Esophagus muscularis mucosa (tissue), 4 donors: ENCODE results near the gene FAM227B. TPM values are rescaled to one million over a fixed set of nuclear protein-coding genes. Genes with fewer than 3 reads are reported as not detected.

Experiments
- DNase-seq: peaks from one replicate; pipeline ENCODE4 v3.0.0-alpha.2; 2017; ENCODE audit errors: extremely low spot score
- H3K27ac ChIP-seq, 4 donors: fragments of 200-600 bp; sonication (generic); replicated peaks in 1 of 4; 1 replicate in 3 of 4; 2 replicates in 1 of 4; pipeline ENCODE4 v1.5.1; 2016 to 2019; ENCODE audit warnings: mild to moderate bottlenecking in 1 of 4
- H3K27me3 ChIP-seq, 4 donors: fragments of 200-600 bp; sonication (generic); one replicate each; pipeline versions ENCODE4 v1.5.1 to v1.6.0; 2016 to 2019
- H3K36me3 ChIP-seq, 4 donors: fragments of 200-600 bp; sonication (generic); one replicate each; pipeline ENCODE4 v1.5.1; 2016 to 2019
- H3K4me1 ChIP-seq, 4 donors: fragments of 200-600 bp; sonication (generic); one replicate each; pipeline ENCODE4 v1.5.1; 2016 to 2019
- H3K4me3 ChIP-seq, 4 donors: fragments of 200-600 bp; sonication (generic); 1 replicate in 2 of 4; 2 replicates in 2 of 4; pipeline ENCODE4 v1.5.1; 2016 to 2019; ENCODE audit warnings: mild to moderate bottlenecking in 4 of 4, moderate library complexity in 1 of 4
- H3K9me3 ChIP-seq, 4 donors: fragments of 200-600 bp; sonication (generic); 1 replicate in 3 of 4; 2 replicates in 1 of 4; pipeline ENCODE4 v1.5.1; 2016 to 2019
- EP300 ChIP-seq: sonication (generic); formaldehyde crosslinking; IDR thresholded peaks from one replicate; pipeline ENCODE4 v1.6.1; 2017; ENCODE audit warnings: antibody characterized with exemption
- POLR2A ChIP-seq: fragments of 450-650 bp; IDR thresholded peaks from one replicate; pipeline ENCODE4 v1.6.1; 2017; ENCODE audit warnings: antibody characterized with exemption, moderate library complexity, mild to moderate bottlenecking, low read depth
- POLR2AphosphoS5 ChIP-seq, 2 donors: sonication (generic); formaldehyde crosslinking; IDR thresholded peaks; one replicate each; pipeline ENCODE4 v1.6.1; 2017; ENCODE audit warnings: antibody characterized with exemption in 2 of 2
- WGBS: methylation state at CpG from one replicate; pipeline ENCODE4 v1.1.5; 2018; 5-methylcytosine and 5-hydroxymethylcytosine counted together
- intact Hi-C: fragments of 100-400 bp; cut with DNase I; formaldehyde crosslinking; loops from one replicate; pipeline ENCODE4 v1.15.1; 2023
- total RNA-seq, 4 donors: library from RNA; depleted of rRNA; stranded (reverse); fragments of >200 nt; gene quantifications; one replicate each; pipeline versions ENCODE4 v1.1.0 to v1.2.1, GENCODE V29; 2016
- TF ChIP-seq, protein P1 (sequence below), 3 experiments: fragments of 200-600 bp in 2 of 3; fragments of 450-650 bp in 1 of 3; sonication (generic) in 2 of 3; IDR thresholded peaks; one replicate each; pipeline ENCODE4 v1.5.1; 2017 to 2019; ENCODE audit warnings: antibody characterized with exemption in 3 of 3, mild to moderate bottlenecking in 2 of 3, moderate library complexity in 1 of 3

FAM227B gene
- total RNA-seq, 4 donors from 2014 or later, result 5.8 to 13.7 (median 10.3) TPM

DNA sequence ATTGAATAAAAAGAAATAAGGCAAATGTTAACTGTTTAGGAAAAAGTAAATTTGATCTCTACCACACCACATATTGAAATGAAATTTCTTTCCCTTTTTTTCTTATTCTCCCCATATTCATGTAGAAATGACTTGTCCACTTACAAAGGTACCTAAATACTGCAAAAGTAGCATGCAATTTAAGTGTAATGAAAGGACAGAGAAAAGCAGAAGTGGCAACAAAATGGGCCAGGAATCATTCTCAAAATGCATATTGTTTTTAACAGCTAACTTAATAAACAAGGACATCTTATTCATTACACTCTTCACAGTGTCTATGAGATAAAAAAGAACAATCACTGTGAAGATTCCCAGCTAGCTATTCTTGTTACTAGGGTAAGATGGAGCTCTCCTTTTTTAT lies 238.2 kb downstream of the FAM227B start:
- Histone ChIP-seq H3K4me3 (no peak overlapping the region), H3K36me3 (no peaks in the 10 kb centered on the region), H3K27ac (no peak overlapping the region), H3K9me3 (no peaks in the 10 kb centered on the region), H3K4me1 (no peaks in the 10 kb centered on the region), H3K27me3 (no peaks in the 10 kb centered on the region)
- no peak for DNase-seq
- TF ChIP-seq, protein P1, sequence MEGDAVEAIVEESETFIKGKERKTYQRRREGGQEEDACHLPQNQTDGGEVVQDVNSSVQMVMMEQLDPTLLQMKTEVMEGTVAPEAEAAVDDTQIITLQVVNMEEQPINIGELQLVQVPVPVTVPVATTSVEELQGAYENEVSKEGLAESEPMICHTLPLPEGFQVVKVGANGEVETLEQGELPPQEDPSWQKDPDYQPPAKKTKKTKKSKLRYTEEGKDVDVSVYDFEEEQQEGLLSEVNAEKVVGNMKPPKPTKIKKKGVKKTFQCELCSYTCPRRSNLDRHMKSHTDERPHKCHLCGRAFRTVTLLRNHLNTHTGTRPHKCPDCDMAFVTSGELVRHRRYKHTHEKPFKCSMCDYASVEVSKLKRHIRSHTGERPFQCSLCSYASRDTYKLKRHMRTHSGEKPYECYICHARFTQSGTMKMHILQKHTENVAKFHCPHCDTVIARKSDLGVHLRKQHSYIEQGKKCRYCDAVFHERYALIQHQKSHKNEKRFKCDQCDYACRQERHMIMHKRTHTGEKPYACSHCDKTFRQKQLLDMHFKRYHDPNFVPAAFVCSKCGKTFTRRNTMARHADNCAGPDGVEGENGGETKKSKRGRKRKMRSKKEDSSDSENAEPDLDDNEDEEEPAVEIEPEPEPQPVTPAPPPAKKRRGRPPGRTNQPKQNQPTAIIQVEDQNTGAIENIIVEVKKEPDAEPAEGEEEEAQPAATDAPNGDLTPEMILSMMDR (IDR thresholded peaks at IDR 0.05), result no peak
- TF ChIP-seq POLR2A (no peak), EP300 (no peak), POLR2AphosphoS5 (IDR thresholded peaks at IDR 0.05) (no peak)
- intact Hi-C loops, result no loop called here

DNA sequence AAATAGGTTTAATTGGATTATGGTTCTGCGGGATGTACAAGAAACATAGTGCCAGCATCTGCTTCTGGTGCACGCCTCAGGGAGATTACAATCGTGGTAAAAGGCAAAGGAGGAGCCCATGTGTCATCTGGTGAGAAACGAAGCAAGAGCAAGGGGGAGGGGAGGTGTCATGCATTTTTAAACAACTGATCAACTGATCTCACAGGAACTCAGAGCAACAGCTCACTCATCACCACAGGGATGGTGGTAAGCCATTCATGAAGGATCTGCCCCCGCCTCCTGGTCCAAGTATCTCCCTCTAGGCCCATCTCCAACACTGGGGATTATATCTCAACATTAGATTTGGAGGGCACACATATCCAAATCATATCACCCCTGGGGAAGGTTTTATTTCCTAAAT lies 239.7 kb downstream of the FAM227B start:
- no peaks in the 10 kb centered on the region for H3K4me1 ChIP-seq
- no peaks in the 10 kb centered on the region for H3K36me3 ChIP-seq
- no peaks in the 10 kb centered on the region for H3K9me3 ChIP-seq
- no peak for DNase-seq
- H3K27ac ChIP-seq, result no peak overlapping the region
- WGBS, result 82% methylated on average over 5 of the region's 5 CpGs
- no peaks in the 10 kb centered on the region for H3K27me3 ChIP-seq
- no peak overlapping the region for H3K4me3 ChIP-seq
- intact Hi-C loops, result no loop called here
- TF ChIP-seq POLR2A (no peak), POLR2AphosphoS5 (IDR thresholded peaks at IDR 0.05) (no peak), EP300 (no peak)
- TF ChIP-seq, protein P1 (IDR thresholded peaks at IDR 0.05), result no peak

DNA sequence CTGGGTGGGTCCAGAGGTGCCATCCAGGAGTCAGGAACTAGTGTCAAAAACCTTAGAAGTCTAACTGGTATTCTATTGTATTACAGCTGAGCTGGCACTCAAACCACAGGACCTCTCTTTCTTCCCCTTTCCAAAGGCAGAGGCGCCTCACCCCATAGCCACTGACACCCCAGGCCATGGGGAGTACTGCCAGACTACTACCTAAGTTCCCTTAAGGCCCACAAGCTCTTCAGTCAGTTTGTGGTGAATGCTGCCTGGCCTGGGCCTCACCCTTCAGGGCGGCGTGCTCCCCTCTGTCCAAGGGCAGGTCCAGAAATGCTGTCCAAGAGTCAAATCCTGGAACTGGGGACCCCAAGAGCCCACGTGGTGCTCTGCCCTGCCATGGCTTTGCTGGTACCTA lies 240.6 kb downstream of the FAM227B start:
- intact Hi-C loops, result no loop called here
- Histone ChIP-seq H3K36me3 (no peaks in the 10 kb centered on the region), H3K4me1 (no peaks in the 10 kb centered on the region), H3K4me3 (no peak overlapping the region), H3K9me3 (no peaks in the 10 kb centered on the region), H3K27ac (no peak overlapping the region), H3K27me3 (no peaks in the 10 kb centered on the region)
- DNase-seq, result no peak
- no peak for TF ChIP-seq POLR2AphosphoS5 (IDR thresholded peaks at IDR 0.05)
- no peak for TF ChIP-seq EP300
- TF ChIP-seq POLR2A, result no peak
- TF ChIP-seq, protein P1 (IDR thresholded peaks at IDR 0.05), result no peak
- WGBS, result 85% methylated on average over 4 of the region's 4 CpGs

DNA sequence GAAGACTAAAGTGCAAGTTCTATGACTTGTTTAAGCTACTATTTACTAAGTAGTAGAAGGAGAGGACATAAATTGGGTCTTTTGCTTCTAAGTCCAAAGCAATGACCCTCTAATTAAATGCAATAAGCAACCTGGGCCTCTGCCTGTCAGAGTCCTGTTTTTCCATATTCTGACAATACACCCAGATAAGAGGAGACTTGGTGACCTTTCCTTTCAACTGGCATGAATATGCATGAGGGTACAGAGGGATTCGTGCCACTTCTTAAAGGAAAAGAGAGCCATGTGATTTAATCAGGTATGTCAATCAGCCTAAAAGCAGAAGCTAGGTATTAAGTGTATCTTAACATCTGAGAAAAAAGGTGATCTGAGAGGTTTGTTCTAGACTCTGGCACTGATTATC lies 248.3 kb downstream of the FAM227B start:
- WGBS, result 92% methylated on average over 1 of the region's 1 CpG

DNA sequence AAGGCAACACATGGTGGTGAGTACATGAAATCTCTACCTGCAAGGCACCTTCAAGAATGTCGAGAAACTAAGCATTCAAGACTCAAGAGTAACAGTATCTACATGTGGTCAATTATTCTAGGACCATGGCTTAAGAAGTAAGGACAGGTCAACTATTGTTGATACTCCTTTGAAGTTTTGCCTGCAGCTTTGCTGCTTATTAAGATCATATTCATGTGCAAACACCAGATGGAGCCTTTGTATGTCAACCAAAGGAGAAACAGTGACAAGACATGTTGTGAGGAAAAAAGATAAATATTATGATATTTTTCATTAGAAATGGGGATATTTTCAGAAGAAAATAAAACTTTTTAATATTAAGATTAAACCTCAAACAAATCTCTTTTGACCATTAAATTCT lies 249.8 kb downstream of the FAM227B start:
- H3K27ac ChIP-seq, result no peak overlapping the region
- H3K9me3 ChIP-seq, result no peaks in the 10 kb centered on the region
- no peaks in the 10 kb centered on the region for H3K4me1 ChIP-seq
- DNase-seq, result no peak
- intact Hi-C loops, result no loop called here
- H3K27me3 ChIP-seq, result no peaks in the 10 kb centered on the region
- WGBS, result 93% methylated on average over 1 of the region's 1 CpG
- TF ChIP-seq POLR2AphosphoS5 (IDR thresholded peaks at IDR 0.05) (no peak), POLR2A (no peak), EP300 (no peak)
- TF ChIP-seq, protein P1 (IDR thresholded peaks at IDR 0.05), result peak in 2 of 3 experiments; percentile 9 to 20
- H3K4me3 ChIP-seq, result no peak overlapping the region
- H3K36me3 ChIP-seq, result no peaks in the 10 kb centered on the region

More for the DNA sequence above, 248.3 kb downstream of the FAM227B start:
- Histone ChIP-seq H3K36me3 (no peaks in the 10 kb centered on the region), H3K4me3 (no peak overlapping the region), H3K4me1 (no peaks in the 10 kb centered on the region), H3K9me3 (no peaks in the 10 kb centered on the region), H3K27me3 (no peaks in the 10 kb centered on the region), H3K27ac (no peak overlapping the region)
- intact Hi-C loops, result no loop called here
- TF ChIP-seq POLR2AphosphoS5 (IDR thresholded peaks at IDR 0.05), result no peak
- TF ChIP-seq EP300, result no peak
- no peak for TF ChIP-seq POLR2A
- TF ChIP-seq, protein P1 (IDR thresholded peaks at IDR 0.05), result no peak
- DNase-seq, result no peak
